VCaP (cell line): ENCODE data around the gene SRD5A2.

Experiments used
- H3K27ac ChIP-seq: fragments of 450-650 bp; 2 replicates; pipeline ENCODE4 v1.5.1; 2017
- TF ChIP-seq, protein P1 (sequence below): fragments of 450-650 bp; conservative IDR thresholded peaks from 2 replicates; pipeline ENCODE4 v1.5.1; 2017; ENCODE audit warnings: mild to moderate bottlenecking, moderate library complexity

Gene SRD5A2

GRCh38 chr2:31577143-31577542 is 3.6 kb downstream of the SRD5A2 start:
- H3K27ac ChIP-seq: no peak overlapping the region
- TF ChIP-seq, protein P1, sequence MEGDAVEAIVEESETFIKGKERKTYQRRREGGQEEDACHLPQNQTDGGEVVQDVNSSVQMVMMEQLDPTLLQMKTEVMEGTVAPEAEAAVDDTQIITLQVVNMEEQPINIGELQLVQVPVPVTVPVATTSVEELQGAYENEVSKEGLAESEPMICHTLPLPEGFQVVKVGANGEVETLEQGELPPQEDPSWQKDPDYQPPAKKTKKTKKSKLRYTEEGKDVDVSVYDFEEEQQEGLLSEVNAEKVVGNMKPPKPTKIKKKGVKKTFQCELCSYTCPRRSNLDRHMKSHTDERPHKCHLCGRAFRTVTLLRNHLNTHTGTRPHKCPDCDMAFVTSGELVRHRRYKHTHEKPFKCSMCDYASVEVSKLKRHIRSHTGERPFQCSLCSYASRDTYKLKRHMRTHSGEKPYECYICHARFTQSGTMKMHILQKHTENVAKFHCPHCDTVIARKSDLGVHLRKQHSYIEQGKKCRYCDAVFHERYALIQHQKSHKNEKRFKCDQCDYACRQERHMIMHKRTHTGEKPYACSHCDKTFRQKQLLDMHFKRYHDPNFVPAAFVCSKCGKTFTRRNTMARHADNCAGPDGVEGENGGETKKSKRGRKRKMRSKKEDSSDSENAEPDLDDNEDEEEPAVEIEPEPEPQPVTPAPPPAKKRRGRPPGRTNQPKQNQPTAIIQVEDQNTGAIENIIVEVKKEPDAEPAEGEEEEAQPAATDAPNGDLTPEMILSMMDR: no peak

DNA sequence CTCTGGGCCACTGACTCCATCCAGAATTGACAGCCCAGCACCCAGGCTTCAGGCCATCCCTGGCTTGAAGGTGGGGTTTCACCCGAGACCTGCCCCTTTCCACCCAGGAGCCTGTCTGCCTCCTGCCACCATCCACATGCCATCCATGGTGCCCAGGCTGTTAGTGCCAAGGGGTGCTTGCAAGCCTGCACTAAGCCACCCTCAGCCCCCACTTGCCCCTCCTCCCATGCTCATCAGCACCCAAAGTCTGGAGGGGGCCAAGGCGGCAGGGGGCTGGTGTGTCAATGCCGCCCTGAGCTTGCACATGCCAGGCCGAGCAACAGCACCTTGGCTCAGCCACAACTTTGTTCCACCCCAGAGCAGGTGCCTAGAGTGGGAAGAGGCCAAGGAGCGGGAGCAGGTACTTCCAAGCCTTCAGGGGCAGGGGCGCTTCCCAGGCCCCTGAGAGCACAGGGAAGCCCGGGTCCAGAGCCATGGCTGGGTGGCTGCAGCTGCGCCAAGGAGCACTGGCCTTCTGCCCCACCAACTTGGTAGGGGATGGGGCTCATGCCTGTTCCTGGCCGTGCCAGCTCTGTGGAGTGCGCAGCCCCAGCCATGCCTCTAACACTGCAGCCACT is 12.0 kb downstream of the SRD5A2 start:
- TF ChIP-seq, protein P1: no peak
- no peak overlapping the region for H3K27ac ChIP-seq

DNA sequence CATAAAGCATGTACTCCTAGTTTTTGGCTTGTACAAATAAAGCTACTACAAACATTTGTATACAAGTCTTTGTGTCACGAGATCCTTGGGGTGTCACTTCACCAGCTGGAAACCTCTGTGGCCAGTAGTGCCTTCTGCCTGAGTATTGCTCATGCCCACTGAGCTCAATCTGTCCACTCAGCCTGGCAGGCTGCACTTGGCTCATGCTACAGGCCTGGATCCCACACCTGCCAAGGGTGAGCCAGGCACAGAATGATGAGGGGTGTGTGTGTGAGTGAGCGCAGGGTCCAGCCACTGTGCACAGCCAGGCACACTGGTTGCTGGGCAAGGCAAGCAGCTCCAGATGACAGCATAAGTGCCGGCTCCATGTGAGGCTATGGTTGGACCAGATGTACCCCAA is 13.1 kb downstream of the SRD5A2 start:
- H3K27ac ChIP-seq: no peak overlapping the region
- TF ChIP-seq, protein P1: no peak

DNA sequence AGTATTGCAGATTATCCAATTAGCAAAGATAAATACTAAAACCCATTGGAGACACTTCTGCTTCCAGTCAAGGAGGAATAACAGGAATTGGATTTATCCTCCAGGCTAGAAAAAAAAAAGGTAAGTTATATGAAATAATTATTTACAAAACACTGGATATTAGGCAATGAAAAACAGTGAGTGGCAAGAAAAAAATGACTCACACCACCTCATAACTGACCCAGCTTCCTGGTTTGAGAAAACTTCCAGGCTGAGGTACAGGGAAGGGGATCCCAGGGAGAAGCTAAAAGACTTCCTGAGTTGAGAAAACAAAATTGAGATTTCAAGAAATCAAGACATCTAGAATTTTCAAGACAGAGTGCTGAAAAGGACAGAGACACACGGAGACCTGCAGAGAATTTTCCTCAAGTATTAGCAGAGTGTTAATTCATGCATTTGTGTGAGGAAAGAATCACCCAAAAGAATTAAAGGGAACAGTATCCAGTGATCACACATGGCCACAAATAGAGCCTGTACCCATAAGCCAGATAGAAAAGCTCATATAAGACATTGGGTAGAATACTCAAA is 17.4 kb downstream of the SRD5A2 start:
- H3K27ac ChIP-seq: no peak overlapping the region
- TF ChIP-seq, protein P1: no peak

- TF ChIP-seq, protein P1: no peak
- no peak overlapping the region for H3K27ac ChIP-seq
Observed at GRCh38 chr2:31561823-31562222, 18.9 kb downstream of the SRD5A2 start.

GRCh38 chr2:31558401-31559295 is 22.1 kb downstream of the SRD5A2 start:
- no peak overlapping the region for H3K27ac ChIP-seq
- TF ChIP-seq, protein P1: no peak

DNA sequence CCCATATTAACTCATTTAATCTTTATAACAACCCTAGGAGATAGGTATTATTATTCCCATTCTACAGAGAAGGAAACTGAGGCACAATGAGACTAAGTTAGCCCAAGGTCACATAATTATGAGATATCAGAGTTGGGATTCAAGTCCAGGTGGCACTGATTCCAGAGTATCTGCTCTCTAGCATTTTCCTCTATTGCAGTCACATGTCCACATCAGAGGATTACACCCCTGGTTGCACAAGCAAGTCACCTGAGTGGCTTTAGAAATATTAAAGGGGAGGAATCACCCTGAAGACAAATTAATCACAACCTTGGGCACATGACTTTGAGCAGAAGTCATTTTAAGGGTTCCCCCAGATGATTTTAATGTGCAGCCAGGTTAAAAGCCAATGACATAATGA is 23.8 kb downstream of the SRD5A2 start:
- TF ChIP-seq, protein P1: no peak
- H3K27ac ChIP-seq: no peak overlapping the region
